Inflammatory macrophage treated with lipopolysaccharide for 1 hour (primary cell): ENCODE measurements around the gene CCDC144A.
"Not testable (repeated sequence)": the region's sequence is repeated elsewhere in the genome, so short reads cannot be mapped to it uniquely, and the experiment has no call there.

Experiments used
- DNase-seq, 2 donors: peaks; one replicate each; pipeline ENCODE4 v3.0.0-alpha.2; 2020 to 2022

CCDC144A gene

DNA sequence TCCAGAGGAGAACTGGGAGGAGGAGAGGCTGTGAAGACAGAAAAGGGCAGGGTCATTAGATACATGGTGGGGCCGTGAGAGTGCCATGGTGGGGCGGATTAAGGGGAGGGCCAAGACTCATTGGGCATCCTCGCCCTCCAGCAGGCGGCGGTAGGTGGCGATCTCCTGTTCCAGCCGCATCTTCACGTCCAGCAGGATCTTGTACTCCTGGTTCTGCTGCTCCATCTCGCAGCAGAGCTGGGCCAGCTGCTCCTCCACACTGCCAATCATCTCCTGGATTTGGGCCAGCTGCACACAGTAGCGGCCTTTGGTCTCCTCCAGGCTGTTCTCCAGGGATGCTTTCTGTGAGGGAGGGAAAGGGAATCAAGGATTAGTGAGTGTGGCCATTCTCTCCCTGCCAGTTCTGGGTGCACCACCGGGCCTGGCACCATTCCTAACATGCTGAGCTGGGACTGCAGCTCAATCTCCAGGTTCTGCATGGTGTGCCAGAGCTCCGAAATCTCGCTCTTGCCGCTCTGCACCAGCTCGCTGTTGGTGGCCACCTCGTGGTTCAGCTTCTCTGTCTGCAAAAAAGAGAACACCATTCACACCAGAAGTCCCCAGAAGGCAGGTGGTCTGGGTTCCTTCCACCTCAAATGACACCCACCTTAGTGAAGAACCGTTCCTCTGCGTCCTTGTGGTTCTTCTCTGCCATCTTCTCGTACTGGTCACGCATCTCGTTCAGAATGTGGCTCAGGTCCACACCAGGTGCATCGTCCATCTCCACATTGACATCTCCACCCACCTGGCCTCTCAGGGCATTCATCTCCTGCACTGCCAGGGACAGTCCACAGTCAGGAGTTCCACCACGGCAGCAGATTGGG is 129.0 kb downstream of the CCDC144A start:
- no peak for DNase-seq

DNA sequence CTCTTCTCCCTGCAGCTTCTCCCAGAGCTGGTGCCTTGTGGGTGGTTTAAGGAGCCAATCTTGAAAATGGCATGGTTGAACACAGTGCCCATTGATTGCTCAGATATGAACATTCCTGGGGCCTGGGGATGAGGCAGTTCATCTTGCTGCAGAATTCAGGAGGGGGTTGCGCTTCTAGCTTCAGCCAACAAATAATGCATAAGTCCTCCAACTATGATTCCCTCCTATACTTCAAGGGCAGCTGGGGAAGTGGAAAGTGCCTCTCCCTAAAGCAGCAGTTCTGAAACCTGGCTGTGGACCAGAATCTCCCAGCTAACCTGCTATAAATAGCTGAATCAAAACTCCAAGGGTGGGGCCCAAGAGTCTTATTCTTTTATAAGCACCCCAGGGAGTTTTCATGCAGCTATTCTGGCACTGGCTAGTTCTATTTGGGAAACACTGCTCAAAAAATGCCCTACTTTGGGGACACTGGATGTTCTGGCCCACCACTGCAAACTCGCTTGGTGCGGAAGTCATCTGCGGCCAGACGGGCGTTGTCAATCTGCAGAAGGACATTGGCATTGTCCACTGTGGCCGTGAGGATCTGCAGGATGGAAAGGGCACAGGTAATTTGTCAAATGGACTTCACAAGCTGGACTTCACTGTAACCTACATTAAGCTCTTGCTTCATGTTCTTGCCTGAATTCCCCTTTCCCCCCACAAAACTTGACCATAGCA is 130.3 kb downstream of the CCDC144A start:
- no peak for DNase-seq

DNA sequence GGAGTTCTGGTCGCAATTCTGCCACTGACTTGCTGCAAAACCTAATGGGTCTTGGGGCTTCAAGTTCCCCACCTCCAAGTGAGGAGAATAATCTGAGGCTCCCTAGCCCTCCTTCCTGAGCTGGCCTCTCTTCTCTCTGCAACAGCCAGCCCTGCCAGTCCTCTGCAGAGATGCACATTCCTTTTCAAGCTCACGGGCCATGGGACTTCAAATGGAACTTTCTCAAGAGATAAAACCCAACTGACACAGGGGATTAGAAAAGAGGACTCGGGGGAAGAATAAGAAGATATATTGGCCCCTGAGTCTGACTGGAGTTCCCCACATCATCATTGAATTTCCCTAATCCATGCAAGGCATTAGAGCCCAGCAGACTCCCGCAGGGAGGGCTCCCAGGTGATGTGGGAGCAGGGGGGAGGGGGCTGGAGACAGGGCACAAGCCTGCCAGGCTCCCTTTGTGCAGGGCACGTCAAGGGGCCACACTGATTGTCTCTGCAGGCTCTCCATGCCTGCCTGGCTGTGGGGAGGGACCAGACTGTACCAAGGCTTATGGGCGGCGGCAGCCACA is 131.0 kb downstream of the CCDC144A start:
- DNase-seq = no peak

DNA sequence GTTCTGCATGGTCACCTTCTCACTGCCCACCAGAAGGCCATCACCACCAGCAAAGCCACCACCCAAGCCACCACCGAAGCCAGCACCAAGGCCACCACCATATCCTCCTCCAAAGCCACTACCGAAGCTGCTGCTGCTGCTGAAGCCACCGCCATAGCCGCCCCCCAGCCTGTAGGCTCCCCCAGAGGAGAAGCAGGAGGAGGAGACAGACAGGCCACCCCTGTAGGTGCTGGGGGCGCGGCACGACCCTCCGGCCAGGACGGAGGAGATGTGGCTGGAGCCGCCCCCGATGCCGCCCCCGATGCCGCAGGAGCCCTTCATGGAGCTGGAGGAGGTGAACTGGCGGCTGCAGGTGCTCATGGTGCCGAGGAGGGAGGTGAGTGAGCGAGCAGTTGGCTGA is 132.1 kb downstream of the CCDC144A start:
- DNase-seq = not testable (repeated sequence)

DNA sequence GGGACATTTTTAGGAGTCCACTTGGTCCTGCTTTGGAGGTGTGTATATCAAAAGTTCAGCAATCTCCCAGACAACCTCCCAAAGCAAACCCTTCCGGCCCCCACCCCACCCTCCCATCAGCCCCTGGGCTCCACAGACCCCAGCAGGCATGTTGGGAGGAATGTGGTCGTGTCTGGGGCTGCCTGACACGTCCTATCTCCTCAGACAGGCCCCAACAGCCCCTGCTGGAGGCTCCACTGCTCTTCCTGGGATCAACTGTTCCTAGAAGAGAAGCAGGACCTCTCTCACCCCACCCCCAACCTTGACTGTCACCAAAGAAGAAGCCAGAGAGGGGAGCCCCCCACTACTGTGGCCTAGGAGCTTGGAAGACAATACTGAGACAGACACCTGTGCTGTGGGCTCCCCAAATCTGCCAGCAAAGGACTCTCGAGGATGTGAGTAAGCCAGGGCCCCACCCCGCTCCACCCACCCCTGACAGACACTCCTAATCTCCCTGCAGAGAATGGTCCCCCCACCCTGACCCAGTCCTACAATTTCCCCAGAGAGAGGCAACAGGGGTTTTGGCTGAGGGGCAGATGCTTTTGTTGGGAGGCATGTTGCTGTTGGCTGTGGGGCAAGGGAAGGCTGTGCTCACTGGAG is 133.8 kb downstream of the CCDC144A start:
- DNase-seq = not testable (repeated sequence)
